CD4-positive, alpha-beta T cell (primary cell): Measurements from ENCODE around the gene NR0B1. TPM values are rescaled to one million over a fixed set of nuclear protein-coding genes. Genes with fewer than 3 reads are reported as not detected.

Experiments used
- ATAC-seq: fragments of 200-7000 bp; cut with Tn5 transposase; one replicate; pipeline ENCODE4 v1.10.0; 2022; ENCODE audit warnings: mild to moderate bottlenecking; ENCODE audit not compliant: poor library complexity
- CTCF ChIA-PET: fragments of 350-600 bp; sonication (Branson Sonifier 250); formaldehyde crosslinking; loops from one replicate; lab custom pipeline; 2021; ENCODE audit warnings: antibody characterized with exemption, inconsistent platforms; lab: Charles Lee
- POLR2A ChIA-PET: fragments of 350-600 bp; sonication (Branson Sonifier 250); formaldehyde crosslinking; loops from one replicate; lab custom pipeline; 2021; ENCODE audit warnings: antibody characterized with exemption, inconsistent platforms; lab: Charles Lee
- DNase-seq, 14 experiments: peaks; one replicate each; pipeline ENCODE4 v3.0.0-alpha.2; 2013 to 2020; ENCODE audit warnings: mixed read lengths in 2 of 14
- H3K27ac ChIP-seq, 2 donors: one replicate each; pipeline versions ENCODE4 v1.5.1 to v1.7.0; 2013; ENCODE audit warnings: low read length in 2 of 2, low read depth in 1 of 2, mild to moderate bottlenecking in 1 of 2
- H3K27me3 ChIP-seq, 2 experiments: 1 replicate in 1 of 2; 2 replicates in 1 of 2; pipeline versions ENCODE4 v1.6.1 to v1.7.0; 2013; ENCODE audit warnings: low read length in 2 of 2, control low read depth in 1 of 2, mild to moderate bottlenecking in 1 of 2, moderate library complexity in 1 of 2; ENCODE audit not compliant: insufficient read depth in 2 of 2, control insufficient read depth in 1 of 2
- H3K36me3 ChIP-seq: one replicate; pipeline ENCODE4 v1.6.1; 2013; ENCODE audit warnings: low read length, control low read depth; ENCODE audit not compliant: insufficient read depth
- H3K4me1 ChIP-seq: one replicate; pipeline ENCODE4 v1.6.1; 2013; ENCODE audit warnings: low read length, control low read depth; ENCODE audit not compliant: insufficient read depth
- H3K4me3 ChIP-seq: one replicate; pipeline ENCODE4 v1.5.1; 2013; ENCODE audit warnings: mild to moderate bottlenecking, low read length, moderate library complexity
- H3K9me3 ChIP-seq, 2 experiments: 1 replicate in 1 of 2; 2 replicates in 1 of 2; pipeline versions ENCODE4 v1.6.1 to v1.7.0; 2013; ENCODE audit warnings: low read length in 2 of 2, mild to moderate bottlenecking in 2 of 2, control low read depth in 1 of 2, moderate library complexity in 1 of 2; ENCODE audit not compliant: control insufficient read depth in 1 of 2, insufficient read depth in 1 of 2
- H3K27ac Mint-ChIP-seq: one replicate; pipeline ENCODE4 v1.8.0; 2020; ENCODE audit warnings: mixed read lengths
- H3K27me3 Mint-ChIP-seq: one replicate; pipeline ENCODE4 v1.8.0; 2021; ENCODE audit warnings: mixed read lengths
- H3K36me3 Mint-ChIP-seq: one replicate; pipeline ENCODE4 v1.8.0; 2021; ENCODE audit warnings: low read depth, mixed read lengths
- H3K4me1 Mint-ChIP-seq: one replicate; pipeline ENCODE4 v1.8.0; 2021; ENCODE audit warnings: low read depth, mixed read lengths
- H3K4me3 Mint-ChIP-seq: one replicate; pipeline ENCODE4 v1.8.0; 2020; ENCODE audit warnings: mild to moderate bottlenecking, mixed read lengths
- H3K9me3 Mint-ChIP-seq: one replicate; pipeline ENCODE4 v1.8.0; 2020; ENCODE audit warnings: mixed read lengths
- intact Hi-C, 2 experiments: fragments of 100-400 bp; cut with DNase I in 1 of 2; cut with micrococcal nuclease in 1 of 2; formaldehyde crosslinking; loops; one replicate each; pipeline versions ENCODE4 v1.15.1 to v1.9.0; 2023 to 2025; cut with DNase I, micrococcal nuclease
- total RNA-seq, 174 experiments: library from RNA in 2 of 174; stranded (reverse) in 2 of 174; gene quantifications; one replicate each; pipeline ENCODE4 v1.2.3 and lab custom pipeline; 2021 to 2026
- TF ChIP-seq, protein P1 (sequence below): fragments of 200-600 bp; IDR thresholded peaks from one replicate; pipeline ENCODE4 v1.8.0; 2022; ENCODE audit warnings: antibody characterized with exemption, mild to moderate bottlenecking

Gene NR0B1
- total RNA-seq, 2 experiments from 2014 or later: not detected

DNA sequence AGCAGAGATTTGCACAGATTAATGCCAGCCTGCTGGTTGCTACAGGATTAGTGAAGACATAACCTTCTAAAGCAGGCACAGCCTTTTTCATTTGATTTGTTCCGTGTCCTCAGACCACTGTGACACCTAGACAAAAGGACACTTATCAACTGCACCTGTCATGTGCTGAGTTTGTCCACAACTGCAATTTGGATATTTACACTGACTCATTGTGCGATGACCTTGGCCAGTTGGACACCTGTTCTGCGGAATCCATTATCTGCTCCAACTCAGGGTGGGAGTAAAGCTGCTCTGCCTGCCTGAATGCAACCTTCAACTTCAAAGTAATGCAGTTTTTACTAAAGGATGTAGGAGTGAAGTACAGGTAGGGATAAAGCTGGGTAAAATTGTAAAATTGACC, 4.1 kb upstream of the NR0B1 start:
- ChIA-PET CTCF (no interaction called here), POLR2A (no interaction called here)
- no peaks in the 10 kb centered on the region for H3K36me3 Mint-ChIP-seq
- Histone ChIP-seq H3K9me3 (peaks cover 0 to 9% of the 10 kb centered on the region in 2 experiments), H3K36me3 (no peaks in the 10 kb centered on the region), H3K4me1 (no peaks in the 10 kb centered on the region), H3K4me3 (no peak overlapping the region), H3K27me3 (peaks cover 2 to 3% of the 10 kb centered on the region in 2 experiments), H3K27ac (no peak overlapping the region)
- no peak overlapping the region for H3K4me3 Mint-ChIP-seq
- intact Hi-C loops: no loop called here
- H3K4me1 Mint-ChIP-seq: no peaks in the 10 kb centered on the region
- ATAC-seq (no peak), DNase-seq (no peak)
- H3K9me3 Mint-ChIP-seq: no peaks in the 10 kb centered on the region
- no peak overlapping the region for H3K27ac Mint-ChIP-seq
- H3K27me3 Mint-ChIP-seq: peaks cover 19% of the 10 kb centered on the region
- TF ChIP-seq, protein P1, sequence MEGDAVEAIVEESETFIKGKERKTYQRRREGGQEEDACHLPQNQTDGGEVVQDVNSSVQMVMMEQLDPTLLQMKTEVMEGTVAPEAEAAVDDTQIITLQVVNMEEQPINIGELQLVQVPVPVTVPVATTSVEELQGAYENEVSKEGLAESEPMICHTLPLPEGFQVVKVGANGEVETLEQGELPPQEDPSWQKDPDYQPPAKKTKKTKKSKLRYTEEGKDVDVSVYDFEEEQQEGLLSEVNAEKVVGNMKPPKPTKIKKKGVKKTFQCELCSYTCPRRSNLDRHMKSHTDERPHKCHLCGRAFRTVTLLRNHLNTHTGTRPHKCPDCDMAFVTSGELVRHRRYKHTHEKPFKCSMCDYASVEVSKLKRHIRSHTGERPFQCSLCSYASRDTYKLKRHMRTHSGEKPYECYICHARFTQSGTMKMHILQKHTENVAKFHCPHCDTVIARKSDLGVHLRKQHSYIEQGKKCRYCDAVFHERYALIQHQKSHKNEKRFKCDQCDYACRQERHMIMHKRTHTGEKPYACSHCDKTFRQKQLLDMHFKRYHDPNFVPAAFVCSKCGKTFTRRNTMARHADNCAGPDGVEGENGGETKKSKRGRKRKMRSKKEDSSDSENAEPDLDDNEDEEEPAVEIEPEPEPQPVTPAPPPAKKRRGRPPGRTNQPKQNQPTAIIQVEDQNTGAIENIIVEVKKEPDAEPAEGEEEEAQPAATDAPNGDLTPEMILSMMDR: no peak

DNA sequence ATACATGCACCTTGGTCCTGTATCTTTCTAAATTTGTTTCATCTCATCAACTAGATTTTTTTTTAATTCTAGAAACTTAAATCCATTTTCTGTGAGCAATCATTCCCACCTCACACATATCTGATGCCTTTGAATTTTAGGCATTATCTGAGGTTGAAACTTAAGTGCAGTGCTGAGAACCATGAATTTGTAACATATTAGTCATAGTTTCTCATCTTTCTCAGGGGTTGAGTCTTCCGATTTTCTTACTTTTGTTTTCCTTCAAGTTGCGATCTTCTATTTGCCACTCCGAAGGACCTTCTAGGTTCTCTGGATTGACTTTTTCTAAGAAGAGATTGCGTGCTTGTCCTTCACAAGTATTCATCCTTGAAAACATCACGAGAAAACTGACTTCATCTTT, 3.7 kb upstream of the NR0B1 start:
- Histone ChIP-seq H3K27ac (no peak overlapping the region), H3K4me1 (no peaks in the 10 kb centered on the region), H3K4me3 (no peak overlapping the region), H3K36me3 (no peaks in the 10 kb centered on the region), H3K27me3 (peaks cover 2 to 3% of the 10 kb centered on the region in 2 experiments), H3K9me3 (peaks cover 0 to 13% of the 10 kb centered on the region in 2 experiments)
- no peaks in the 10 kb centered on the region for H3K9me3 Mint-ChIP-seq
- ChIA-PET POLR2A (no interaction called here), CTCF (no interaction called here)
- DNase-seq (no peak), ATAC-seq (no peak)
- no peaks in the 10 kb centered on the region for H3K36me3 Mint-ChIP-seq
- intact Hi-C loops: no loop called here
- no peak overlapping the region for H3K27ac Mint-ChIP-seq
- peaks cover 19% of the 10 kb centered on the region for H3K27me3 Mint-ChIP-seq
- no peak overlapping the region for H3K4me3 Mint-ChIP-seq
- TF ChIP-seq, protein P1: no peak
- H3K4me1 Mint-ChIP-seq: no peaks in the 10 kb centered on the region

DNA sequence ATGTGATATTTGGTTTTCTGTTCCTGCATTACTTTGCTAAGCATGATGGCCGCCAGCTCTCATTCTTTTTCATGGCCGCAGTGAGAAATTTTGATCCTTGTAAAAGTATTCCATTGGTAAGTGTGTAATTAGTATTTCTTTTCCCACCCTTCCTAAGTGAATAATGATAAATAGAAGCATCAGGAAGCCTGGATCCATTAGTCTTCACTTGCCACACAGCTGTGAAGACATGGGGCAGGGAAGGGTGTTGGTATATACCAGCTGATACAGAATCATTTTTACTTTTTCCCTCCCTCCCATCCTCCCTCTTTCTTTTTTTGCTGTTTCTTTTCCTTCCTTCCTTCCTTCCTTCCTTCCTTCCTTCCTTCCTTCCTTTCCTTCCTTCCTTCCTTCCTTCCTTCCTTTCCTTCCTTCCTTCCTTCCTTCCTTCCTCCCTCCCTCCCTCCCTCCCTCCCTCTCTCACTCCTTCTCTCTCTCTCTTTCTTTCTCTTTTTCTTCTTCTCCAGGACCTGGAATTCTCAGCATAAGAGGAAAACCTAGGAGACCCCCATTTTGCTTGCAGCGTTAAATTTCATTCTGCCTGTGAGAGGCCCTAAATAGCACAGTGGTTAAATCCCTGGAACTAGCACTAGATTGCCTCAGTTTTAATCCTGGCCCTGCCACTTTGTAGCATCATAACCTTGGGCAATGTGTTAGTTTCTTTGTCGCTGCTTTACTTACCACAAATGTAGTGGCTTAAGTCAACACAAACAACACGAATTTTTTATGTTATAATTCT, 1.4 kb upstream of the NR0B1 start:
- H3K4me1 ChIP-seq: no peaks in the 10 kb centered on the region
- H3K4me1 Mint-ChIP-seq: no peaks in the 10 kb centered on the region
- no peaks in the 10 kb centered on the region for H3K36me3 ChIP-seq
- H3K9me3 Mint-ChIP-seq: no peaks in the 10 kb centered on the region
- no peak overlapping the region for H3K4me3 ChIP-seq
- H3K27me3 Mint-ChIP-seq: peaks cover 27% of the 10 kb centered on the region
- TF ChIP-seq, protein P1: no peak
- intact Hi-C loops: no loop called here
- no peak for DNase-seq
- H3K36me3 Mint-ChIP-seq: no peaks in the 10 kb centered on the region
- ChIA-PET CTCF (no interaction called here), POLR2A (no interaction called here)
- no peak for ATAC-seq
- no peak overlapping the region for H3K4me3 Mint-ChIP-seq
- no peak overlapping the region for H3K27ac ChIP-seq
- H3K27me3 ChIP-seq: peaks cover 2 to 3% of the 10 kb centered on the region in 2 experiments
- H3K27ac Mint-ChIP-seq: no peak overlapping the region
- peaks cover 0 to 13% of the 10 kb centered on the region in 2 experiments for H3K9me3 ChIP-seq
